Astrocyte (in vitro differentiated cells and primary cell): Measurements from ENCODE around the gene MTMR12. TPM values are rescaled to one million over a fixed set of nuclear protein-coding genes. Genes with fewer than 3 reads are reported as not detected.
"Not testable (repeated sequence)": the region's sequence is repeated elsewhere in the genome, so short reads cannot be mapped to it uniquely, and the experiment has no call there.

Experiments used
- DNase-seq: peaks from one replicate; pipeline ENCODE4 v3.0.0-alpha.2; 2010; ENCODE audit warnings: low read depth
- FAIRE-seq: peaks from 2 replicates; lab custom pipeline; 2011; peaks lifted over from hg19 to GRCh38; lab: Jason Lieb, UNC
- H2AFZ ChIP-seq: 2 replicates; pipeline ENCODE4 v1.6.0; 2012; ENCODE audit warnings: low read depth, low read length, inconsistent platforms
- H3K27ac ChIP-seq: 2 replicates; pipeline ENCODE4 v1.5.1; 2011; ENCODE audit warnings: low read depth, low read length, inconsistent platforms
- H3K27me3 ChIP-seq: 2 replicates; pipeline ENCODE4 v1.6.0; 2011; ENCODE audit warnings: low read length, inconsistent platforms; ENCODE audit not compliant: insufficient read depth
- H3K36me3 ChIP-seq: 2 replicates; pipeline ENCODE4 v1.5.1; 2011; ENCODE audit warnings: low read length, inconsistent platforms; ENCODE audit not compliant: insufficient read depth
- H3K4me1 ChIP-seq: 2 replicates; pipeline ENCODE4 v1.5.1; 2011; ENCODE audit warnings: low read length, inconsistent platforms; ENCODE audit not compliant: insufficient read depth
- H3K4me2 ChIP-seq: 2 replicates; pipeline ENCODE4 v1.6.0; 2012; ENCODE audit warnings: low read length, inconsistent platforms
- H3K4me3 ChIP-seq: 2 replicates; pipeline ENCODE4 v1.5.1; 2011; ENCODE audit warnings: low read depth, mild to moderate bottlenecking, low read length, inconsistent platforms; ENCODE audit not compliant: insufficient read depth
- H3K79me2 ChIP-seq: 2 replicates; pipeline ENCODE4 v1.6.0; 2012; ENCODE audit warnings: mild to moderate bottlenecking, low read length, inconsistent platforms; ENCODE audit not compliant: insufficient read depth
- H3K9ac ChIP-seq: 2 replicates; pipeline ENCODE4 v1.6.0; 2012; ENCODE audit warnings: mild to moderate bottlenecking, low read length, inconsistent platforms
- H3K9me3 ChIP-seq: 2 replicates; pipeline ENCODE4 v1.5.1; 2012; ENCODE audit warnings: low read depth, mild to moderate bottlenecking, low read length, inconsistent platforms; ENCODE audit not compliant: insufficient read depth
- H4K20me1 ChIP-seq: 2 replicates; pipeline ENCODE4 v1.6.0; 2012; ENCODE audit warnings: low read length, inconsistent platforms; ENCODE audit not compliant: insufficient read depth
- H3K27ac Mint-ChIP-seq: one replicate; pipeline ENCODE4 v1.8.0; 2021; ENCODE audit warnings: mild to moderate bottlenecking, mixed read lengths; ENCODE audit not compliant: unreplicated experiment
- H3K27me3 Mint-ChIP-seq: one replicate; pipeline ENCODE4 v1.8.0; 2021; ENCODE audit warnings: low read depth, mixed read lengths; ENCODE audit not compliant: unreplicated experiment
- H3K36me3 Mint-ChIP-seq: one replicate; pipeline ENCODE4 v1.8.0; 2021; ENCODE audit warnings: low read depth, mixed read lengths; ENCODE audit not compliant: unreplicated experiment
- H3K4me1 Mint-ChIP-seq: one replicate; pipeline ENCODE4 v1.8.0; 2021; ENCODE audit warnings: low read depth, mixed read lengths; ENCODE audit not compliant: unreplicated experiment
- H3K4me3 Mint-ChIP-seq: one replicate; pipeline ENCODE4 v1.8.0; 2021; ENCODE audit warnings: mild to moderate bottlenecking, moderate library complexity, mixed read lengths; ENCODE audit not compliant: unreplicated experiment
- H3K9me3 Mint-ChIP-seq: one replicate; pipeline ENCODE4 v1.8.0; 2021; ENCODE audit warnings: mild to moderate bottlenecking, mixed read lengths; ENCODE audit not compliant: unreplicated experiment
- EZH2 ChIP-seq: IDR thresholded peaks from 2 replicates; pipeline ENCODE4 v1.6.1; 2012; ENCODE audit warnings: mild to moderate bottlenecking, low read length, inconsistent platforms; ENCODE audit not compliant: insufficient read depth
- total RNA-seq: library from RNA; stranded (reverse); gene quantifications from 2 replicates; pipeline ENCODE4 v1.2.1, GENCODE V29; 2021
- TF ChIP-seq, protein P1 (sequence below): IDR thresholded peaks from 2 replicates; pipeline ENCODE4 v1.5.1; 2011; ENCODE audit warnings: low read depth, mild to moderate bottlenecking, inconsistent platforms, low read length, moderate library complexity; ENCODE audit not compliant: insufficient read depth

Gene MTMR12
- total RNA-seq, 1 donor from 2014 or later: 23.1 TPM

DNA sequence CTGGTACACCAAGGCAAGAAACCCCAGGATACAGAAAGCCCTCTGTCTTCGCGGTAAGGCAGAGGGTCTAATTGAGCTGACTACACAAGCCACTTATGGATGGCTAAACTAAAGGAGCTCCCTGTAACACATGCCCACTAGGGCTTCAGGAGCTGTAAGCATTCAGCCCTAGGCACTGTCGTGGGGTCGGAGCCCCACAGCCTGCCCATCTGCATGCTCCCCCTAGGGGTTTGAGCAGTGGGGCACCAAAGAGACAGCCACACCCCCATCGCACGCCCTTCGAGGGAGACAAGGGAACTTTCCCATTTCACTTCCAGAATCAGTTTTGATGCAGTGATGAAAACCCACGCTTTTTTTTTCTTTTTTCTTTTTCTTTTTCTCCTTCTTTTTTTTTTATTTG is 11.0 kb upstream of the MTMR12 start:
- Histone ChIP-seq H3K27me3 (no peaks in the 10 kb centered on the region), H2AFZ (no peak overlapping the region), H3K36me3 (no peaks in the 10 kb centered on the region), H3K9ac (no peak overlapping the region), H3K4me1 (no peaks in the 10 kb centered on the region), H3K9me3 (peaks cover 5% of the 10 kb centered on the region), H3K4me3 (no peak overlapping the region), H3K27ac (no peak overlapping the region), H3K4me2 (no peak overlapping the region), H4K20me1 (no peaks in the 10 kb centered on the region), H3K79me2 (no peaks in the 10 kb centered on the region)
- no peak for FAIRE-seq
- DNase-seq: no peak
- Mint-ChIP-seq H3K36me3 (no peaks in the 10 kb centered on the region), H3K4me1 (peaks cover 9% of the 10 kb centered on the region), H3K9me3 (peaks cover 9% of the 10 kb centered on the region), H3K4me3 (no peak overlapping the region), H3K27me3 (peaks cover 1% of the 10 kb centered on the region), H3K27ac (no peak overlapping the region)
- TF ChIP-seq, protein P1, sequence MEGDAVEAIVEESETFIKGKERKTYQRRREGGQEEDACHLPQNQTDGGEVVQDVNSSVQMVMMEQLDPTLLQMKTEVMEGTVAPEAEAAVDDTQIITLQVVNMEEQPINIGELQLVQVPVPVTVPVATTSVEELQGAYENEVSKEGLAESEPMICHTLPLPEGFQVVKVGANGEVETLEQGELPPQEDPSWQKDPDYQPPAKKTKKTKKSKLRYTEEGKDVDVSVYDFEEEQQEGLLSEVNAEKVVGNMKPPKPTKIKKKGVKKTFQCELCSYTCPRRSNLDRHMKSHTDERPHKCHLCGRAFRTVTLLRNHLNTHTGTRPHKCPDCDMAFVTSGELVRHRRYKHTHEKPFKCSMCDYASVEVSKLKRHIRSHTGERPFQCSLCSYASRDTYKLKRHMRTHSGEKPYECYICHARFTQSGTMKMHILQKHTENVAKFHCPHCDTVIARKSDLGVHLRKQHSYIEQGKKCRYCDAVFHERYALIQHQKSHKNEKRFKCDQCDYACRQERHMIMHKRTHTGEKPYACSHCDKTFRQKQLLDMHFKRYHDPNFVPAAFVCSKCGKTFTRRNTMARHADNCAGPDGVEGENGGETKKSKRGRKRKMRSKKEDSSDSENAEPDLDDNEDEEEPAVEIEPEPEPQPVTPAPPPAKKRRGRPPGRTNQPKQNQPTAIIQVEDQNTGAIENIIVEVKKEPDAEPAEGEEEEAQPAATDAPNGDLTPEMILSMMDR: no peak
- no peak for TF ChIP-seq EZH2

DNA sequence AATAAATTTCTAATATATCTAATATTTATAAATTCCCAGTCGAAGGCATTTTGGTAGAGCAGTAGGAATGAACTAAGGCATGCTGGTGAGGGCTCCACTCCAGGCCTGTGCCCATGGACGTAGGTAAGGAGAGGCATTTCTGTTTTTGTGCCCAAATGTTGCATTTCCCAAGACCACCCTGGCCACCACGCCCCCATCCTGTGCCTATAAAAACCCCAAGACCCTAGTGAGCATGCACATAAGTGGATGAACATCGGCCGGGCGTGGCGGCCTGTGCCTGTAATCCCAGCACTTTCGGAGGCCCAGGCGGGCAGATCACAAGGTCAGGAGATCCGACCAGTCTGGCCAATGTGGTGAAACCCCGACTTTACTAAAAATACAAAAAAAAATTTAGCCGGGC is 10.1 kb upstream of the MTMR12 start:
- Histone ChIP-seq H3K4me3 (no peak overlapping the region), H3K9me3 (peaks cover 5% of the 10 kb centered on the region), H4K20me1 (no peaks in the 10 kb centered on the region), H2AFZ (no peak overlapping the region), H3K9ac (no peak overlapping the region), H3K4me1 (no peaks in the 10 kb centered on the region), H3K79me2 (no peaks in the 10 kb centered on the region), H3K27ac (no peak overlapping the region), H3K4me2 (no peak overlapping the region), H3K36me3 (no peaks in the 10 kb centered on the region), H3K27me3 (no peaks in the 10 kb centered on the region)
- Mint-ChIP-seq H3K4me1 (peaks cover 9% of the 10 kb centered on the region), H3K4me3 (no peak overlapping the region), H3K27me3 (peaks cover 1% of the 10 kb centered on the region), H3K9me3 (peaks cover 9% of the 10 kb centered on the region), H3K36me3 (no peaks in the 10 kb centered on the region), H3K27ac (no peak overlapping the region)
- TF ChIP-seq, protein P1: no peak
- TF ChIP-seq EZH2: no peak
- DNase-seq (no peak), FAIRE-seq (no peak)

- H3K4me3 ChIP-seq, H3K79me2 ChIP-seq, H3K9me3 ChIP-seq, H3K27ac Mint-ChIP-seq, H3K27me3 Mint-ChIP-seq, H3K4me1 ChIP-seq, H3K4me3 Mint-ChIP-seq, FAIRE-seq, H3K27ac ChIP-seq, H3K4me2 ChIP-seq, H2AFZ ChIP-seq, H3K36me3 ChIP-seq, DNase-seq, H3K27me3 ChIP-seq, H4K20me1 ChIP-seq, H3K4me1 Mint-ChIP-seq, H3K9me3 Mint-ChIP-seq, H3K9ac ChIP-seq, H3K36me3 Mint-ChIP-seq: not testable (repeated sequence)
These were observed 9.0 kb upstream of the MTMR12 start for GRCh38 chr5:32321787-32322186.
